ENCODE measurements around the gene ZC2HC1C. TPM values are rescaled to one million over a fixed set of nuclear protein-coding genes. Genes with fewer than 3 reads are reported as not detected.

ZC2HC1C gene
- total and polyA plus RNA-seq, 2 donors (not counting 1 experiment from before 2014, with no cell fraction given), result 0.90 to 1.8 TPM

DNA sequence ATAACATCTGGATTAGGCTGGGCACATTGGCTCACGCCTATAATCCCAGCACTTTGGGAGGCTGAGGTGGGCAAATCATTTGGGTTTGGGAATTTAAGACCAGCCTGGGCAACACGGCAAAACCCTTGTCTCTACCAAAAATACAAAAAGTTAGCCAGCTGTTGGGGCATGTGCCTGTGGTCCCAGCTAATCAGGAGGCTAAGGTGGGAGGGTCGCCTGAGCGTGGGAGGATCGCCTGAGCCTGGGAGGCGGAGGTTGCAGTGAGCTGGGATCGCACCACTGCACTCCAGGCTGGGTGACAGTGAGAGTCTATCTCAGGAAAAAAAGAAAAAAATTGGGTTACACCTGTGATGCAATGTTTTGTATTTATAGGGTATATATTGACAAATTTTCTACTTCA lies 52.1 kb downstream of the ZC2HC1C start:
- Histone ChIP-seq H3K4me1 (ENCODE audit: control insufficient read depth, extremely low read depth, insufficient read depth, low read length) (peaks cover 3% of the 10 kb centered on the region), H3K9ac (ENCODE audit: insufficient read depth, low read length) (no peak overlapping the region), H3K4me3 (replicated peaks in 1 of 4; ENCODE audit: control extremely low read depth in 1 of 4, insufficient read depth in 1 of 4, low read depth in 3 of 4, low read length in 4 of 4) (no peak overlapping the region), H4K20me1 (ENCODE audit: control insufficient read depth, extremely low read depth, insufficient read depth, low read length) (no peaks in the 10 kb centered on the region), H3K4me2 (ENCODE audit: extremely low read depth, insufficient read depth, low read length) (no peak overlapping the region), H3K27me3 (ENCODE audit: control insufficient read depth, insufficient read depth, low read length) (no peaks in the 10 kb centered on the region), H3K9me3 (ENCODE audit: control insufficient read depth, insufficient read depth, low read depth, low read length) (no peaks in the 10 kb centered on the region), H3K36me3 (ENCODE audit: control insufficient read depth, insufficient read depth, low read length) (no peaks in the 10 kb centered on the region), H2AFZ (ENCODE audit: low read length) (no peak overlapping the region), H3K27ac (ENCODE audit: insufficient read depth, low read length) (no peak overlapping the region), H3K79me2 (ENCODE audit: control insufficient read depth, insufficient read depth, low read length) (peaks cover 8% of the 10 kb centered on the region)
- DNase-seq (ENCODE audit: low read depth in 2 of 2), result no peak
- TF ChIP-seq, protein P1, sequence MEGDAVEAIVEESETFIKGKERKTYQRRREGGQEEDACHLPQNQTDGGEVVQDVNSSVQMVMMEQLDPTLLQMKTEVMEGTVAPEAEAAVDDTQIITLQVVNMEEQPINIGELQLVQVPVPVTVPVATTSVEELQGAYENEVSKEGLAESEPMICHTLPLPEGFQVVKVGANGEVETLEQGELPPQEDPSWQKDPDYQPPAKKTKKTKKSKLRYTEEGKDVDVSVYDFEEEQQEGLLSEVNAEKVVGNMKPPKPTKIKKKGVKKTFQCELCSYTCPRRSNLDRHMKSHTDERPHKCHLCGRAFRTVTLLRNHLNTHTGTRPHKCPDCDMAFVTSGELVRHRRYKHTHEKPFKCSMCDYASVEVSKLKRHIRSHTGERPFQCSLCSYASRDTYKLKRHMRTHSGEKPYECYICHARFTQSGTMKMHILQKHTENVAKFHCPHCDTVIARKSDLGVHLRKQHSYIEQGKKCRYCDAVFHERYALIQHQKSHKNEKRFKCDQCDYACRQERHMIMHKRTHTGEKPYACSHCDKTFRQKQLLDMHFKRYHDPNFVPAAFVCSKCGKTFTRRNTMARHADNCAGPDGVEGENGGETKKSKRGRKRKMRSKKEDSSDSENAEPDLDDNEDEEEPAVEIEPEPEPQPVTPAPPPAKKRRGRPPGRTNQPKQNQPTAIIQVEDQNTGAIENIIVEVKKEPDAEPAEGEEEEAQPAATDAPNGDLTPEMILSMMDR (conservative IDR thresholded peaks at IDR 0.05 in 1 of 2, IDR thresholded peaks at IDR 0.05 in 1 of 2; ENCODE audit: low read depth in 1 of 2, low read length in 2 of 2), result no peak
- TF ChIP-seq EZH2 (IDR thresholded peaks at IDR 0.05; ENCODE audit: low read length, missing control alignments), result no peak

DNA sequence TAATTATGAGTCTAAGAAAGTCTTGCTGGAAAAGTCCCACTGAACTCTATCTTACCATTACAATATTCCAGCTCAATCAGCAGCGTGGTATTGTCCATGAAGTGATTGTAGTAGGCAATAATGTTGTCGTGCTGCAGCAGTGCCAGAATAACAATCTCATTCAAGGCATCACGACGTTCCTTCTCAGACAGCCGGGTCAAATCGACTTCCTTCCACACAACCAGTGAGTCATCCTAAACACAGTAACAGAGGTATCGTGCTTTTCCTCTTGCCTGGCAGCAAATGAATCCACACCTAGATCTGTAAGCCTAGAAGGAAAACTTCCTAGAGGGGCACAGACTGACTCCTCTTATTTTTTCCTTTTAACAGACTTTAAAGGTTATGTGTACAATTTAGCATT lies 54.5 kb downstream of the ZC2HC1C start:
- H2AFZ ChIP-seq (ENCODE audit: low read length), result no peak overlapping the region
- no peak overlapping the region for H3K4me3 ChIP-seq (replicated peaks in 1 of 4; ENCODE audit: control extremely low read depth in 1 of 4, insufficient read depth in 1 of 4, low read depth in 3 of 4, low read length in 4 of 4)
- DNase-seq (ENCODE audit: low read depth in 2 of 2), result peak; percentile 66 to 92
- H3K27me3 ChIP-seq (ENCODE audit: control insufficient read depth, insufficient read depth, low read length), result no peaks in the 10 kb centered on the region
- no peak overlapping the region for H3K9ac ChIP-seq (ENCODE audit: insufficient read depth, low read length)
- H3K36me3 ChIP-seq (ENCODE audit: control insufficient read depth, insufficient read depth, low read length), result no peaks in the 10 kb centered on the region
- peaks cover 11% of the 10 kb centered on the region for H3K79me2 ChIP-seq (ENCODE audit: control insufficient read depth, insufficient read depth, low read length)
- no peaks in the 10 kb centered on the region for H3K9me3 ChIP-seq (ENCODE audit: control insufficient read depth, insufficient read depth, low read depth, low read length)
- peaks cover 4% of the 10 kb centered on the region for H3K4me1 ChIP-seq (ENCODE audit: control insufficient read depth, extremely low read depth, insufficient read depth, low read length)
- no peaks in the 10 kb centered on the region for H4K20me1 ChIP-seq (ENCODE audit: control insufficient read depth, extremely low read depth, insufficient read depth, low read length)
- no peak overlapping the region for H3K27ac ChIP-seq (ENCODE audit: insufficient read depth, low read length)
- TF ChIP-seq, protein P1 (conservative IDR thresholded peaks at IDR 0.05 in 1 of 2, IDR thresholded peaks at IDR 0.05 in 1 of 2; ENCODE audit: low read depth in 1 of 2, low read length in 2 of 2), result no peak
- no peak for TF ChIP-seq EZH2 (IDR thresholded peaks at IDR 0.05; ENCODE audit: low read length, missing control alignments)
- no peak overlapping the region for H3K4me2 ChIP-seq (ENCODE audit: extremely low read depth, insufficient read depth, low read length)

DNA sequence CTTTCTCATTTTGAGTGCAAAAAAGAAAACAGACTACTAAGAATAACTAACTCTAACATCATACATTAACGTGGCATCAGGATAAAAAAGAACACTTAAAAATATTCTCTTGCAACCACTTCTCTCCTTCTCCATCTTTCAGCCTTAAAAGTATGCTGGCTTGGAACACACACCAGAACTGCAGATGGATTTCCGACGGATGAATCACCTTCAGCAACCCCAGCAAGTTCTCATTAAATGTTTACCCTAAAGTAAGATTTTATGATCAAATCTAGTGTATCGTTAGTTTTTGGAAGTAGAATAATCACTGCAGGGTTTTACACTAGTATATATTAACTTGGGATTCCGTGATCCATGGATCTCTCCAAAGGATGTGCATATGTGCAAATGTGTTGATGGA lies 56.2 kb downstream of the ZC2HC1C start:
- Histone ChIP-seq H3K4me3 (replicated peaks in 1 of 4; ENCODE audit: control extremely low read depth in 1 of 4, insufficient read depth in 1 of 4, low read depth in 3 of 4, low read length in 4 of 4) (peak overlapping the region; percentile 66 to 92 (median 76)), H3K27ac (ENCODE audit: insufficient read depth, low read length) (peak overlapping the region; percentile 88), H3K4me2 (ENCODE audit: extremely low read depth, insufficient read depth, low read length) (peak overlapping the region; percentile 97), H3K36me3 (ENCODE audit: control insufficient read depth, insufficient read depth, low read length) (no peaks in the 10 kb centered on the region), H3K9ac (ENCODE audit: insufficient read depth, low read length) (no peak overlapping the region), H3K9me3 (ENCODE audit: control insufficient read depth, insufficient read depth, low read depth, low read length) (no peaks in the 10 kb centered on the region), H3K79me2 (ENCODE audit: control insufficient read depth, insufficient read depth, low read length) (peaks cover 11% of the 10 kb centered on the region), H2AFZ (ENCODE audit: low read length) (no peak overlapping the region), H3K4me1 (ENCODE audit: control insufficient read depth, extremely low read depth, insufficient read depth, low read length) (peaks cover 4% of the 10 kb centered on the region), H3K27me3 (ENCODE audit: control insufficient read depth, insufficient read depth, low read length) (no peaks in the 10 kb centered on the region), H4K20me1 (ENCODE audit: control insufficient read depth, extremely low read depth, insufficient read depth, low read length) (no peaks in the 10 kb centered on the region)
- peak; percentile 74 to 82 for DNase-seq (ENCODE audit: low read depth in 2 of 2)
- TF ChIP-seq, protein P1 (conservative IDR thresholded peaks at IDR 0.05 in 1 of 2, IDR thresholded peaks at IDR 0.05 in 1 of 2; ENCODE audit: low read depth in 1 of 2, low read length in 2 of 2), result no peak
- no peak for TF ChIP-seq EZH2 (IDR thresholded peaks at IDR 0.05; ENCODE audit: low read length, missing control alignments)
